Activated CD4-positive, alpha-beta memory T cell treated with anti-CD3 and anti-CD28 coated beads for 36 hours (primary cell): ENCODE measurements around the gene COL19A1. TPM values are rescaled to one million over a fixed set of nuclear protein-coding genes. Genes with fewer than 3 reads are reported as not detected.

Source experiments
- CTCF ChIA-PET: fragments of 350-600 bp; sonication (Branson Sonifier 250); formaldehyde crosslinking; loops from one replicate; lab custom pipeline; 2021; ENCODE audit warnings: antibody characterized with exemption, inconsistent platforms; lab: Charles Lee
- POLR2A ChIA-PET: fragments of 350-600 bp; sonication (Branson Sonifier 250); formaldehyde crosslinking; loops from one replicate; lab custom pipeline; 2021; ENCODE audit warnings: antibody characterized with exemption; lab: Charles Lee
- DNase-seq: peaks from one replicate; pipeline ENCODE4 v3.0.0-alpha.2; 2020
- H3K27ac Mint-ChIP-seq: one replicate; pipeline ENCODE4 v1.8.0; 2021; ENCODE audit warnings: mixed read lengths
- H3K27me3 Mint-ChIP-seq: one replicate; pipeline ENCODE4 v1.8.0; 2021; ENCODE audit warnings: mixed read lengths
- H3K36me3 Mint-ChIP-seq: one replicate; pipeline ENCODE4 v1.8.0; 2021; ENCODE audit warnings: mixed read lengths
- H3K4me1 Mint-ChIP-seq: one replicate; pipeline ENCODE4 v1.8.0; 2021; ENCODE audit warnings: low read depth, mixed read lengths
- H3K4me3 Mint-ChIP-seq: one replicate; pipeline ENCODE4 v1.8.0; 2021; ENCODE audit warnings: mild to moderate bottlenecking, mixed read lengths
- H3K9me3 Mint-ChIP-seq: one replicate; pipeline ENCODE4 v1.8.0; 2021; ENCODE audit warnings: mixed read lengths
- intact Hi-C: fragments of 100-400 bp; cut with micrococcal nuclease; formaldehyde crosslinking; loops from one replicate; pipeline ENCODE4 v1.15.1; 2023
- total RNA-seq, 2 experiments: library from RNA; stranded (reverse); gene quantifications; one replicate each; pipeline ENCODE4 v1.2.3, GENCODE V29; 2021

Gene COL19A1
- total RNA-seq, 2 experiments from 2014 or later, result 0.02 to 0.19 TPM

- Mint-ChIP-seq H3K36me3 (no peaks in the 10 kb centered on the region), H3K9me3 (no peaks in the 10 kb centered on the region), H3K4me1 (peaks cover 27% of the 10 kb centered on the region), H3K27me3 (peaks cover 16% of the 10 kb centered on the region), H3K27ac (no peak overlapping the region), H3K4me3 (peak overlapping the region; percentile 73)
- CTCF ChIA-PET, result interaction anchor here (0.6 to 1.7 kb wide), 4 partner anchors 32 to 85 kb away, joined by 3 to 7 read pairs (median 3); partner anchors contain the start of gene LMBRD1
- POLR2A ChIA-PET, result interaction anchor here (3.2 kb wide), 1 partner anchor 70 kb away, joined by 11 read pairs; the partner anchor contains the start of gene LMBRD1
- peak; percentile 69 for DNase-seq
- intact Hi-C loops, result loop anchor here (1.0 to 5.0 kb wide), 4 partner anchors 32 to 135 kb away; no protein-coding TSS in a partner anchor
Observed at GRCh38 chr6:69866770-69867638, 648 bp downstream of the COL19A1 start.

- H3K27ac Mint-ChIP-seq, result no peak overlapping the region
- peak overlapping the region; percentile 73 for H3K4me3 Mint-ChIP-seq
- ChIA-PET CTCF (interaction anchor here (0.6 to 1.7 kb wide), 4 partner anchors 32 to 85 kb away, joined by 3 to 7 read pairs (median 3); partner anchors contain the start of gene LMBRD1), POLR2A (interaction anchor here (3.2 kb wide), 1 partner anchor 71 kb away, joined by 11 read pairs; the partner anchor contains the start of gene LMBRD1)
- H3K4me1 Mint-ChIP-seq, result peaks cover 27% of the 10 kb centered on the region
- no peaks in the 10 kb centered on the region for H3K9me3 Mint-ChIP-seq
- intact Hi-C loops, result loop anchor here (1.0 to 5.0 kb wide), 4 partner anchors 32 to 135 kb away; no protein-coding TSS in a partner anchor
- DNase-seq, result no peak
- no peaks in the 10 kb centered on the region for H3K36me3 Mint-ChIP-seq
- H3K27me3 Mint-ChIP-seq, result peaks cover 16% of the 10 kb centered on the region
Observed at GRCh38 chr6:69867639-69867976, 1.3 kb downstream of the COL19A1 start.

- no peak for DNase-seq
- Mint-ChIP-seq H3K9me3 (no peaks in the 10 kb centered on the region), H3K36me3 (no peaks in the 10 kb centered on the region), H3K4me1 (peaks cover 27% of the 10 kb centered on the region), H3K27me3 (peaks cover 16% of the 10 kb centered on the region), H3K4me3 (no peak overlapping the region), H3K27ac (no peak overlapping the region)
- CTCF ChIA-PET, result interaction anchor here (0.8 to 1.7 kb wide), 2 partner anchors 72 to 84 kb away, joined by 3 to 7 read pairs; partner anchors contain the start of gene LMBRD1
- intact Hi-C loops, result loop anchor here (1.0 to 5.0 kb wide), 2 partner anchors 72 to 136 kb away; no protein-coding TSS in a partner anchor
- POLR2A ChIA-PET, result no interaction called here
Observed at GRCh38 chr6:69868252-69868804, 2.0 kb downstream of the COL19A1 start.

- Mint-ChIP-seq H3K36me3 (no peaks in the 10 kb centered on the region), H3K27ac (no peak overlapping the region), H3K4me1 (peaks cover 23% of the 10 kb centered on the region), H3K27me3 (peaks cover 19% of the 10 kb centered on the region), H3K9me3 (no peaks in the 10 kb centered on the region), H3K4me3 (no peak overlapping the region)
- ChIA-PET POLR2A (no interaction called here), CTCF (no interaction called here)
- DNase-seq, result no peak
- intact Hi-C loops, result loop anchor here (1.0 to 5.0 kb wide), 2 partner anchors 73 to 137 kb away; no protein-coding TSS in a partner anchor
Observed at GRCh38 chr6:69868961-69869360, 2.6 kb downstream of the COL19A1 start.

- Mint-ChIP-seq H3K9me3 (no peaks in the 10 kb centered on the region), H3K36me3 (no peaks in the 10 kb centered on the region), H3K27ac (no peak overlapping the region), H3K4me1 (peaks cover 21% of the 10 kb centered on the region), H3K4me3 (no peak overlapping the region), H3K27me3 (peaks cover 28% of the 10 kb centered on the region)
- no peak for DNase-seq
- CTCF ChIA-PET, result no interaction called here
- POLR2A ChIA-PET, result no interaction called here
- intact Hi-C loops, result no loop called here
Observed at GRCh38 chr6:69871107-69871506, 4.8 kb downstream of the COL19A1 start.

GRCh38 chr6:69873291-69873690 lies 6.9 kb downstream of the COL19A1 start:
- no peak overlapping the region for H3K4me3 Mint-ChIP-seq
- ChIA-PET POLR2A (no interaction called here), CTCF (interaction anchor here (0.9 kb wide), 1 partner anchor 13 kb away, joined by 3 read pairs; no protein-coding TSS in a partner anchor)
- no peaks in the 10 kb centered on the region for H3K9me3 Mint-ChIP-seq
- H3K27ac Mint-ChIP-seq, result no peak overlapping the region
- DNase-seq, result no peak
- peaks cover 19% of the 10 kb centered on the region for H3K27me3 Mint-ChIP-seq
- intact Hi-C loops, result no loop called here
- H3K36me3 Mint-ChIP-seq, result no peaks in the 10 kb centered on the region
- H3K4me1 Mint-ChIP-seq, result peaks cover 5% of the 10 kb centered on the region

GRCh38 chr6:69875715-69876114 lies 9.4 kb downstream of the COL19A1 start:
- Mint-ChIP-seq H3K36me3 (no peaks in the 10 kb centered on the region), H3K4me3 (no peak overlapping the region), H3K27me3 (peaks cover 16% of the 10 kb centered on the region), H3K27ac (no peak overlapping the region), H3K9me3 (no peaks in the 10 kb centered on the region), H3K4me1 (peaks cover 3% of the 10 kb centered on the region)
- DNase-seq, result no peak
- POLR2A ChIA-PET, result no interaction called here
- intact Hi-C loops, result no loop called here
- CTCF ChIA-PET, result no interaction called here

- H3K27ac Mint-ChIP-seq, result no peak overlapping the region
- no peaks in the 10 kb centered on the region for H3K36me3 Mint-ChIP-seq
- H3K4me1 Mint-ChIP-seq, result peaks cover 4% of the 10 kb centered on the region
- ChIA-PET CTCF (no interaction called here), POLR2A (no interaction called here)
- no peak for DNase-seq
- H3K27me3 Mint-ChIP-seq, result peaks cover 25% of the 10 kb centered on the region
- H3K9me3 Mint-ChIP-seq, result no peaks in the 10 kb centered on the region
- intact Hi-C loops, result no loop called here
- H3K4me3 Mint-ChIP-seq, result no peak overlapping the region
Observed at GRCh38 chr6:69878795-69879194, 12.4 kb downstream of the COL19A1 start.

GRCh38 chr6:69880601-69881000 lies 14.2 kb downstream of the COL19A1 start:
- Mint-ChIP-seq H3K36me3 (no peaks in the 10 kb centered on the region), H3K4me3 (no peak overlapping the region), H3K27ac (no peak overlapping the region), H3K27me3 (peaks cover 14% of the 10 kb centered on the region), H3K9me3 (no peaks in the 10 kb centered on the region), H3K4me1 (peaks cover 4% of the 10 kb centered on the region)
- intact Hi-C loops, result no loop called here
- POLR2A ChIA-PET, result no interaction called here
- CTCF ChIA-PET, result no interaction called here
- DNase-seq, result no peak

GRCh38 chr6:69881322-69882151 lies 15.2 kb downstream of the COL19A1 start:
- no peak overlapping the region for H3K27ac Mint-ChIP-seq
- CTCF ChIA-PET, result no interaction called here
- POLR2A ChIA-PET, result no interaction called here
- H3K9me3 Mint-ChIP-seq, result no peaks in the 10 kb centered on the region
- intact Hi-C loops, result no loop called here
- no peaks in the 10 kb centered on the region for H3K36me3 Mint-ChIP-seq
- H3K4me1 Mint-ChIP-seq, result peaks cover 4% of the 10 kb centered on the region
- no peak for DNase-seq
- H3K4me3 Mint-ChIP-seq, result no peak overlapping the region
- H3K27me3 Mint-ChIP-seq, result peaks cover 13% of the 10 kb centered on the region

GRCh38 chr6:69883551-69883950 lies 17.2 kb downstream of the COL19A1 start:
- POLR2A ChIA-PET, result no interaction called here
- intact Hi-C loops, result no loop called here

More at GRCh38 chr6:69883551-69883950, 17.2 kb downstream of the COL19A1 start:
- H3K4me3 Mint-ChIP-seq, result no peak overlapping the region
- no peaks in the 10 kb centered on the region for H3K36me3 Mint-ChIP-seq
- H3K27ac Mint-ChIP-seq, result no peak overlapping the region
- CTCF ChIA-PET, result no interaction called here
- no peak for DNase-seq
- peaks cover 4% of the 10 kb centered on the region for H3K4me1 Mint-ChIP-seq
- no peaks in the 10 kb centered on the region for H3K9me3 Mint-ChIP-seq
- H3K27me3 Mint-ChIP-seq, result peaks cover 13% of the 10 kb centered on the region
